Pancreas (tissue), 10 donors: Measurements from ENCODE around the gene ENO4. TPM values are rescaled to one million over a fixed set of nuclear protein-coding genes. Genes with fewer than 3 reads are reported as not detected.

Experiments used
- ATAC-seq, 4 donors: fragments of 200-7000 bp; cut with Tn5 transposase; one replicate each; pipeline versions ENCODE4 v1.8.0 to v1.9.1; 2020; ENCODE audit warnings: mild to moderate bottlenecking in 4 of 4, moderate library complexity in 4 of 4
- DNase-seq, 6 donors: peaks; one replicate each; pipeline ENCODE4 v3.0.0-alpha.2; 2020
- FAIRE-seq: peaks from 2 replicates; lab custom pipeline; 2012; peaks lifted over from hg19 to GRCh38; lab: Jason Lieb, UNC
- H3K27ac ChIP-seq, 4 donors: fragments of 200-600 bp; sonication (generic); 1 replicate in 3 of 4; 2 replicates in 1 of 4; pipeline versions ENCODE4 v1.5.0 to v1.8.0; 2020
- H3K27me3 ChIP-seq, 4 donors: fragments of 200-600 bp; one replicate each; pipeline ENCODE4 v1.8.0; 2021
- H3K36me3 ChIP-seq, 3 donors: fragments of 200-600 bp; sonication (generic) in 1 of 3; one replicate each; pipeline versions ENCODE4 v1.5.0 to v1.8.0; 2020 to 2021
- H3K4me1 ChIP-seq, 3 donors: fragments of 200-600 bp; one replicate each; pipeline ENCODE4 v1.8.0; 2021
- H3K4me3 ChIP-seq, 4 donors: fragments of 200-600 bp; sonication (generic) in 2 of 4; one replicate each; pipeline versions ENCODE4 v1.5.0 to v1.8.0; 2020 to 2021
- H3K9me3 ChIP-seq, 4 donors: fragments of 200-600 bp; one replicate each; pipeline ENCODE4 v1.8.0; 2021
- CTCF ChIP-seq, 4 donors: fragments of 200-600 bp; sonication (generic) in 3 of 4; IDR thresholded peaks; one replicate each; pipeline versions ENCODE4 v1.5.0 to v1.8.0; 2021; ENCODE audit warnings: antibody characterized with exemption in 4 of 4
- WGBS, 2 donors: extraction: QIAGEN DNeasy Blood & Tissue Kit; methylation state at CpG; one replicate each; pipeline ENCODE4 v1.1.7; 2013; 5-methylcytosine and 5-hydroxymethylcytosine counted together
- intact Hi-C, 3 donors: fragments of 100-400 bp; cut with DNase I; formaldehyde crosslinking; loops; one replicate each; pipeline versions ENCODE4 v1.11.1 to v1.14.2; 2022
- polyA plus RNA-seq, 2 donors: library from polyadenylated mRNA; stranded (reverse); fragments of 200-250 nt; gene quantifications; one replicate each; pipeline ENCODE4 v1.2.3, GENCODE V29; 2013
- total RNA-seq, 6 donors: library from RNA; stranded (reverse); fragmentation: NEBNext Ultra II Directional in 4 of 6; extraction: Animal tissue kit (Norgen Biotek cat#: 25700) in 4 of 6; gene quantifications; one replicate each; pipeline versions ENCODE4 v1.2.1 to v1.2.4, GENCODE V29; 2021 to 2023
- donor health status: healthy with polysubstance abuse.
- donor health status: DM: no; HTN: no; CAD: no; lungs with moderate emphysema.
- donor health status: DM: no; HTN: no; CAD: no.
- donor health status: control.
- donor health status: control.
- donor health status: Bipolar disorder and iron deficiency.
- donor health status: DM: yes; HTN: yes; CAD: no.
- donor health status: DM: no; HTN: no; CAD: no.
- donor health status: DM: no; HTN: no; CAD: no.
- donor health status: DM: yes; HTN: yes; CAD: no.

ENO4 gene
- total and polyA plus RNA-seq, 8 donors, result 0.15 to 0.71 (median 0.23) TPM

- no peak overlapping the region for H3K27ac ChIP-seq
- ATAC-seq (no peak), FAIRE-seq (no peak), DNase-seq (no peak)
- H3K4me3 ChIP-seq, result no peak overlapping the region
- intact Hi-C loops, result no loop called here
- no peaks in the 10 kb centered on the region for H3K4me1 ChIP-seq
- H3K36me3 ChIP-seq, result no peaks in the 10 kb centered on the region
- H3K9me3 ChIP-seq, result no peaks in the 10 kb centered on the region
- no peaks in the 10 kb centered on the region for H3K27me3 ChIP-seq
- TF ChIP-seq CTCF (IDR thresholded peaks at IDR 0.05), result no peak
- 88 to 89% methylated on average over 11 of the region's 11 CpGs for WGBS, 2 donors
These were observed 22.1 kb upstream of the ENO4 start for GRCh38 chr10:116827214-116827671.

- Histone ChIP-seq H3K36me3 (no peaks in the 10 kb centered on the region), H3K4me3 (no peak overlapping the region), H3K27ac (no peak overlapping the region), H3K9me3 (no peaks in the 10 kb centered on the region), H3K4me1 (no peaks in the 10 kb centered on the region), H3K27me3 (no peaks in the 10 kb centered on the region)
- ATAC-seq (no peak), DNase-seq (no peak), FAIRE-seq (no peak)
- TF ChIP-seq CTCF (IDR thresholded peaks at IDR 0.05), result no peak
- intact Hi-C loops, result no loop called here
- WGBS, 2 donors, result 88 to 93% methylated on average over 2 of the region's 2 CpGs
These were observed 21.2 kb upstream of the ENO4 start for GRCh38 chr10:116828116-116828515.

- Histone ChIP-seq H3K36me3 (peaks cover 0 to 7% (median 3%) of the 10 kb centered on the region in 3 donors), H3K27me3 (no peaks in the 10 kb centered on the region), H3K27ac (no peak overlapping the region), H3K4me1 (no peaks in the 10 kb centered on the region), H3K9me3 (no peaks in the 10 kb centered on the region), H3K4me3 (no peak overlapping the region)
- intact Hi-C loops, result no loop called here
- DNase-seq (no peak), ATAC-seq (no peak), FAIRE-seq (no peak)
- TF ChIP-seq CTCF (IDR thresholded peaks at IDR 0.05), result no peak
- 90 to 93% methylated on average over 9 of the region's 9 CpGs for WGBS, 2 donors
These were observed 19.6 kb upstream of the ENO4 start for GRCh38 chr10:116829711-116830110.

GRCh38 chr10:116831086-116831485 lies 18.2 kb upstream of the ENO4 start:
- Histone ChIP-seq H3K4me3 (no peak overlapping the region), H3K9me3 (no peaks in the 10 kb centered on the region), H3K4me1 (no peaks in the 10 kb centered on the region), H3K27me3 (no peaks in the 10 kb centered on the region), H3K27ac (no peak overlapping the region), H3K36me3 (peaks cover 0 to 7% (median 3%) of the 10 kb centered on the region in 3 donors)
- WGBS, 2 donors, result 94 to 97% methylated on average over 4 of the region's 4 CpGs
- ATAC-seq (no peak), FAIRE-seq (no peak), DNase-seq (no peak)
- intact Hi-C loops, result no loop called here
- no peak for TF ChIP-seq CTCF (IDR thresholded peaks at IDR 0.05)

GRCh38 chr10:116831790-116832189 lies 17.5 kb upstream of the ENO4 start:
- FAIRE-seq (no peak), ATAC-seq (no peak), DNase-seq (no peak)
- H3K4me3 ChIP-seq, result no peak overlapping the region
- no peak overlapping the region for H3K27ac ChIP-seq
- no peaks in the 10 kb centered on the region for H3K27me3 ChIP-seq
- no peaks in the 10 kb centered on the region for H3K9me3 ChIP-seq
- intact Hi-C loops, result no loop called here
- 85 to 91% methylated on average over 10 of the region's 10 CpGs for WGBS, 2 donors
- no peak for TF ChIP-seq CTCF (IDR thresholded peaks at IDR 0.05)
- H3K36me3 ChIP-seq, result peaks cover 0 to 7% (median 3%) of the 10 kb centered on the region in 3 donors
- H3K4me1 ChIP-seq, result no peaks in the 10 kb centered on the region
